HG03354 (cell line): Measurements from ENCODE around the gene OTOA.
"Not testable (repeated sequence)": the region's sequence is repeated elsewhere in the genome, so short reads cannot be mapped to it uniquely, and the experiment has no call there.

ENCODE experiments used
- ATAC-seq: cut with Tn5 transposase; IDR thresholded peaks from one replicate; pipeline ENCODE4 v1.9.1; 2021; ENCODE audit warnings: mild to moderate bottlenecking; ENCODE audit not compliant: unreplicated experiment, poor library complexity, severe bottlenecking

OTOA gene

DNA sequence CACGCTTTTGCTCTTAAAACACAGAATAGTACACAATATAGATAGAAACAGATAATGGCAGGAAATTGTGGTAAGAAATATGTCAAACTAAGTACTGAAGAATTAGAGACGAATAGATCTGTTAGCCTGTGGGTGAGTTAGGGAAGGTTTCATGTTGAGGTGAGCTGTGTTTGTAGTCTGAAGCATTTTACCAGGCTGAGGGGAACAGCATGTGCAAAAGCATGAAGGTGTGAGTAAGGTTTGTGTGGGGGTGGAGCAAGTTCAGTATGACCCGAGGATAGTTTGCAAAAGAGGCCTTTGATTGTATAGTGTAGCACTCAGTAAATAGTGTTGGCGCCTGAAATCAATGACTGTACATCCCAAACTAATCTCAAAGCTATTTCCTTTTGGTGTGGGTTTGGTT is 25.2 kb upstream of the OTOA start:
- ATAC-seq = no peak

GRCh38 chr16:21639493-21639892 is 24.3 kb upstream of the OTOA start:
- no peak for ATAC-seq

GRCh38 chr16:21641916-21642315 is 21.9 kb upstream of the OTOA start:
- ATAC-seq = no peak

DNA sequence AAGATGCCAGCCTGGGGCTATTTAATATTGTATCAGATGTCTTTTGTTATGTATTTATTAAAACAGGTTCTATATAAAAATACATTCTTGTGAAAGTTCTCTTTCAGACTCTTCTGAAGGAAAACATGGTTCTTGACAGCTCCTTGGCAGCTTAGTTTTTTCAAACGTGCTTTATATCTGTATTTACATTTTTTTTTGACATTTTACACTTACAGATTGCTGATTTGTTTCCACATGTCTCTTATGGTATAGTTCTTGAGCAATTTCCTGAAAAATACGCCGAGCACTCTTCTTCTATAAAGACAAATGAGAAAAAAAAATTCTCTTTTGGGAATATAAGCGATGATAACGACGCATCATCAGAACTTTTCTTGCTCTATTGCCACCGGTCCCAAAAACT is 20.9 kb upstream of the OTOA start:
- ATAC-seq = no peak

DNA sequence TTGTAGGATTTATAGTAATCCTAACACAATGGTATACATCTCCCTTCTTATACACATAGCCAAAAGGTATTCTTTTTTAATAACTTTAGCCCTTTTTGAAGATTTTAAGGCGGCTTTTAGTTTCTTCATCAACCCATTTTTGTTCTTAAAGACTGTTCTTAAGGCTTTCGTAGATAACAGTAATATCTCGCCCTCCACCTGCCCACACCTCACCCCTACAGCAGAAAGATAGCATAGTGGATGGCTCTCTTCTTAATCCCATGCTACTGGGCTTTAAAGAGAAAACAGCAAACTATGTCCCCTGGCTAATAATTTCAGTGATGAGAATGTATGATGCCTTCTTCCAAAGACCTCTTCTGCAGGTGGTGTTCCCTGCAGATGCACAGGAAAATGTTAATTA is 20.0 kb upstream of the OTOA start:
- ATAC-seq = no peak

GRCh38 chr16:21644674-21645073 is 19.1 kb upstream of the OTOA start:
- no peak for ATAC-seq

DNA sequence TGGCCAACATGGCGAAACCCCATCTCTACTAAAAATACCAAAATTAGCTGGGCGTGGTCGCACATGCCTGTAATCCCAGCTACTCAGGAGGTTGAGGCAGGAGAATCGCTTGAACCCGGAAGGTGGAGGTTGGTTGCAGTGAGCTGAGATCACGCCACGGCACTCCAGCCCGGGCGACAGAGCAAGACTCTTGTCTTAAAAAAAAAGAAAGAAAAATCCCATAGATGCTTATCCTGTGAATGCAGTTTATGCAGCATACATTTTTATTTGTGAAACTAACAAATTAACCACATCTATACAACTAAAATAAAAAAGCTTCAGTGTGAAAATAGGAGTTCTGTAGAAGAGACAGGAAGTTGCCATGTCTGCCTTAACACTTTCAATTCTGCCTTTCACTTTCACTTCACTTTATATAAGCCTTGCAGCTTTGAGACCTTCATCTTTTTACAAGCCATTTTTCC is 18.5 kb upstream of the OTOA start:
- peak; percentile 34 for ATAC-seq

DNA sequence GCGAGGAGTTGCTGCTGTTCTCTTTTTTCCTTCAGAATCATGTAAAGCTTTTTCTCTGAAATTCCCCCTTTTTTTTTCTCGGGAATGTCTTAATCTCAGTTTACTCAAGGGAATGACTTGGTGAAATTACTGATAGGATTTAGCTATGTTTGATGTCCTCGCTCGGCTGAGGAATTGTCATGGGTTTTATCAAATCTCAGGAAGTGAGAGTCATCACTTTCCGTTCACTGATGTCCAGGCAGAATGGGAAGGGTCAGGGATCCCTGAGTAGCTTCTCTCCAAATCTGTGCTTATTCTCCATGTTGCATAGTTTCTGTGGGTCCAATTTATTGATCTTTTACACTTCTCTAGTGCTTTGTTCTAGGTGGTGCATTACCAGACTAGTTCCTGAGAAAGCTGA is 17.7 kb upstream of the OTOA start:
- no peak for ATAC-seq

DNA sequence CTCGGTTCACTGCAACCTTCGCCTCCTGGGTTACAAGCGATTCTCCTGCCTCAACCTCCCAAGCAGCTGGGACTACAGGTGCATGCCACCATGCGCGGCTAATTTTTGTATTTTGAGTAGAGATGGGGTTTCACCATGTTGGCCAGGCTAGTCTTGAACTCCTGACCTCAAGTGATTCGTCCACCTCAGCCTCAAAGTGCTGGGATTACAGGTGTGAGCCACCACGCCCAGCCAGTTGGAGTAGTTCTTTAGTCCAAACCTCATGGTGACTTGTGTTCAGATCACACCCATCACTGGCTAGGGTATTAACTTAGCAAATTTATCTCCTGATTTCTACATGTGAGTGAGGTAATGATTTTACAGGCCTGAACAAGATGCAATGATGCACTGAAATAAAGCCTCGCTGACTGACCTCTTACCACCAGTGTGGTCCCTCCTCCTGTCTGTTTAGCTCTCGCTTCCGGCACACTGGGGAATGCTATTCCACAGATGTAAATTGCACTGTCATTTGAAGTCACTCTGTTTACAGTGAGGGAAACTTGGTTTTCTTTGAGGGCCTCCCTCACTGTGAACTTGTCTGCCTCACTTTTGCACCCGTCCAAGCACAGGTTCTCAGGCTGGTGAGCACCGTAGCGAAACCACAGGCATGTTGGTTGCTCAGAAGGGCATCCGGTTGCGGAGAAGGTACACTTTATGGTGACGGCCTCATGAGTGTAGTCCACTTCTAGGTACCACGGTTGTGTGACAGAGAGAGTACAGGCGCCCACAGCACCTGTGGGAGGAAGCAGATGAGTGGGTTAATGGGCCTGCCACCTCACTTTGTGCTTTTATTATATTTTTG is 16.8 kb upstream of the OTOA start:
- ATAC-seq = peak; percentile 92

GRCh38 chr16:21647562-21648164 is 16.1 kb upstream of the OTOA start:
- ATAC-seq = peak; percentile 10

DNA sequence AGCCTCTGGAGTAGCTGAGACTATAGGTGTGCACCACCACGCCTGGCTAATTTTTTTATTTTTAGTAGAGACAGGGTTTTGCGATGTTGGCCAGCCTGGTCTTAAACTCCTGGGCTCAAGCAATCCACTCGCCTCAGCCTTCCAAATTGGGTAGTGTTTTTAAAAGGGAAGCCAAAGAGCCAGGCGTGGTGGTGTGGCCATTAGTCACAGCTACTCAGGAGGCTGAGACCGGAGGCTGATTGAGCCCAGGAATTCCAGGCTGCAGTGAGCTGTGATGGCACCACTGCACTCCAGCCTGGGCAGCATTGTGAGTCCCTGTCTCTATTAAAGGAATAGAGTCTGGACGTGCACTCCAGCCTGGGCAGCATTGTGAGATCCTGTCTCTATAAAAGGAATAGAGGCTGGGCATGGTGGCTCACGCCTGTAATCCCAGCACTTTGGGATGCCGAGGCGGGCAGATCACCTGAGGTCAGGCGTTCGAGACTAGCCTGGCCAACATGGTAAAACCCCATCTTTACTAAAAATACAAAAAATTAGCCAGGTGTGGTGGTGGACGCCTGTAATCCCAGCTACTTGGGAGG is 13.9 kb upstream of the OTOA start:
- not testable (repeated sequence) for ATAC-seq

DNA sequence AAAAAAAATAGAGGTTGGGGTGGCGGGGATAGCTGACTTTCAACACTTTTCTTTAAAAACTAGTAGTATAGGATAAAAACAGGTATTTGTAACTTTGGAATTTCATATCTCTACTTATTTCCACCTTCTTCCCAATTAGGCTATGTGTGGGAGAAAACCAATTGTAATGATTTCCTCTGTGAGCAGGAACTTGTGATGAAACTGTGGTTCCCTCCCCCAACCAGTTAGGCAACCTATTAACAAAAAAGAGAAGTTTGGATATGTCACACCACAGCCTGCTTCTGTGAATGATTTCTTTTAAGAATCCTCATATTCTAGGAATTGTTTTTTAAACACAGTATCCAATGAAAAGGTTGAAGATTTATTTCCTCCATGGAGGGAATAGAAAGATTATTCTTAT is 13.2 kb upstream of the OTOA start:
- no peak for ATAC-seq

DNA sequence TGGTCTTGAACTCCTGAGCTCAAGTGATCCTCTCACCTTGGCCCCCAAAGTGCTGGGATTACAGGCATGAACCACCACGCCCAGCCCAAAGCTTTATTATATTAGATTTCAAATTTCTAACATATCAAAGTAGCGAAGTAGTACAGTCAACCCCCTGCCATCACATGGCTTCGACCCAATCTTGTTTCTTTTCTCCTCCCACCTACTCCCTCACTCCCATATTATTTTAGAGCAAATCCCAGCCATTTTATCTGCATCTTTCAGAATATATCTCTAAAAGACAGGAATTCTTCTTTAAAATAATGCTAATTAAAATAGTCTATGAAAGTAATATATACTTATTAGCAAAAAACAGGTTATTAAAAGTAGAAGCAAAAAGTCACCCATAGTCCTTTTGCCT is 12.3 kb upstream of the OTOA start:
- ATAC-seq = no peak

- ATAC-seq = no peak
These were observed 11.3 kb upstream of the OTOA start, which contains the start of gene IGSF6 for GRCh38 chr16:21652453-21652852. Gene IGSF6, minus strand, starts transcription at chr16:21652608. Its CDS starts 10 bp downstream, at chr16:21652598.

GRCh38 chr16:21653571-21653970 is 10.2 kb upstream of the OTOA start:
- no peak for ATAC-seq

GRCh38 chr16:21654466-21654865 is 9.3 kb upstream of the OTOA start:
- no peak for ATAC-seq

DNA sequence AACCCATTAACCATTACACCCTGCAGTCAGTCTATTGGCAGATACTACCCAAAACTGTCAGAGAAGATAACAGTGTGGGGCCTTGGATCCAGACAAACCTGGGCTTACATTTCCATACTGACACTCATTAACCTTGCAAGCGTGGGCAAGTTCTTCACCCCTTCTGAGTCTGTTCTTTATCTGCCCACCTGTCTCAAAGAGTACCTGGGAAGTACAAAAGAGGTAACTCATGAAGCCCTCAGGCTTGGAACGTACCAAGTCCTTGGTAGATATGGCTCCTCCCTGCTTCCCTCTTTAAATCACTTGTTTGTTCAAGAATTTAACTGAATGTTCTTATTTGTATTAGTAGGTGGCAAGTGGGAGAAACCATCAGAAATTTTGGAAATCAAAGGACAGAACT is 8.9 kb upstream of the OTOA start:
- ATAC-seq = no peak

- ATAC-seq = peak; percentile 77
These were observed 6.7 kb upstream of the OTOA start for GRCh38 chr16:21656795-21657768.

- ATAC-seq = no peak
These were observed 4.6 kb upstream of the OTOA start for GRCh38 chr16:21659124-21659523.
